Heart right ventricle (tissue), 16 donors: Measurements from ENCODE around the gene TTLL5. TPM values are rescaled to one million over a fixed set of nuclear protein-coding genes. Genes with fewer than 3 reads are reported as not detected.

Experiments used
- ATAC-seq, 8 donors: fragments of 200-7000 bp; cut with Tn5 transposase; one replicate each; pipeline ENCODE4 v1.9.1; 2020; ENCODE audit warnings: mild to moderate bottlenecking in 8 of 8, moderate library complexity in 8 of 8, moderate number of reproducible peaks in 1 of 8
- DNase-seq, 2 donors: peaks; one replicate each; pipeline ENCODE4 v3.0.0-alpha.2; 2020
- H3K27ac ChIP-seq, 10 donors: fragments of 200-600 bp; sonication (generic) in 2 of 10; one replicate each; pipeline versions ENCODE4 v1.5.0 to v1.8.0; 2020 to 2022; ENCODE audit warnings: mild to moderate bottlenecking in 3 of 10
- H3K27me3 ChIP-seq, 7 donors: fragments of 200-600 bp; one replicate each; pipeline ENCODE4 v1.8.0; 2021 to 2022; ENCODE audit warnings: mild to moderate bottlenecking in 2 of 7
- H3K36me3 ChIP-seq, 9 donors: fragments of 200-600 bp; sonication (generic) in 1 of 9; one replicate each; pipeline versions ENCODE4 v1.5.0 to v1.8.0; 2020 to 2022; ENCODE audit warnings: mild to moderate bottlenecking in 2 of 9
- H3K4me1 ChIP-seq, 9 donors: fragments of 200-600 bp; sonication (generic) in 1 of 9; one replicate each; pipeline versions ENCODE4 v1.5.0 to v1.8.0; 2020 to 2022; ENCODE audit warnings: mild to moderate bottlenecking in 4 of 9
- H3K4me3 ChIP-seq, 10 donors: fragments of 200-600 bp; sonication (generic) in 2 of 10; one replicate each; pipeline versions ENCODE4 v1.5.0 to v1.8.0; 2020 to 2022; ENCODE audit warnings: mild to moderate bottlenecking in 7 of 10, moderate library complexity in 2 of 10
- H3K9me3 ChIP-seq, 11 donors: fragments of 200-600 bp in 10 of 11; sonication (generic) in 2 of 11; one replicate each; pipeline versions ENCODE4 v1.5.0 to v1.8.0; 2013 to 2022; ENCODE audit warnings: mild to moderate bottlenecking in 2 of 11, control low read depth in 1 of 11, moderate library complexity in 1 of 11
- CTCF ChIP-seq, 9 donors: fragments of 200-600 bp; sonication (generic) in 2 of 9; IDR thresholded peaks; one replicate each; pipeline versions ENCODE4 v1.5.0 to v1.8.0; 2021 to 2022; ENCODE audit warnings: antibody characterized with exemption in 9 of 9, mild to moderate bottlenecking in 5 of 9, moderate library complexity in 1 of 9
- WGBS, 2 donors: extraction: QIAGEN DNeasy Blood & Tissue Kit; methylation state at CpG; one replicate each; pipeline ENCODE4 v1.1.7; 2013; ENCODE audit warnings: inconsistent platforms in 1 of 2; 5-methylcytosine and 5-hydroxymethylcytosine counted together
- intact Hi-C, 10 donors: fragments of 100-400 bp; cut with DNase I; formaldehyde crosslinking; loops; one replicate each; pipeline versions ENCODE4 v1.11.1 to v1.14.2; 2022
- polyA plus RNA-seq, 2 donors: library from polyadenylated mRNA; stranded (reverse); fragments of 200-250 nt; gene quantifications; one replicate each; pipeline ENCODE4 v1.2.3, GENCODE V29; 2013
- total RNA-seq, 10 donors: library from RNA; stranded (reverse); fragmentation: NEBNext Ultra II Directional in 3 of 10; extraction: Animal tissue kit (Norgen Biotek cat#: 25700) in 3 of 10; gene quantifications; one replicate each; pipeline versions ENCODE4 v1.2.1 to v1.2.4, GENCODE V29; 2021 to 2023
- donor health status: Arrhythmogenic right ventricular cardiomyopathy.
- donor health status: ischemic (EF 13 %, LVEDD 7.1; RV severe dilation, severe dysfunction).
- donor health status: healthy with polysubstance abuse.
- donor health status: DM: no; HTN: yes; CAD: no.
- donor health status: DM: no; HTN: no; CAD: no.
- donor health status: ischemic (EF 25% LVEDD 6.9; RV normal size, moderate dysfunction).
- donor health status: ischemic (EF 25% LVEDD 5.7; RV mildly dilated, moderate dysfunction).
- donor health status: healthy.
- donor health status: DM: yes; HTN: yes; CAD: no.
- donor health status: Ischemic cardiomyopathy.
- donor health status: ischemic (EF 35%, LVEDD 5.7; RV mildly dilated, moderate dysfunction).
- donor health status: nonischemic (EF 11% LVEDD 7.7; RV severe dilation, severe dysfunction).
- donor health status: DM: yes; HTN: yes; CAD: no.
- donor health status: PGD.
- donor health status: ischemic (EF 29% LVEDD 5.4; RV normal size, mild dysfunction).
- donor health status: nonischemic (EF 23%, LVEDD 6.1; RV moderate dilation, normal function).

The TTLL5 gene
- total and polyA plus RNA-seq, 12 donors: 5.6 to 24.7 (median 17.6) TPM

GRCh38 chr14:75802486-75802885, 141.4 kb downstream of the TTLL5 start:
- WGBS, 2 donors: 94 to 100% methylated on average over 1 of the region's 1 CpG
- ATAC-seq: no peak
- intact Hi-C loops: loop anchor here in 3 of 10 donors (5.0 to 10.0 kb wide), 3 partner anchors 62 to 182 kb away; partner anchors contain the start of genes TGFB3 (in 2 of the 3) and IFT43 (in 1 of the 3)

GRCh38 chr14:75803765-75804164, 142.7 kb downstream of the TTLL5 start:
- DNase-seq: no peak
- ATAC-seq: peak in 1 of 8 donors; percentile 19
- WGBS, 2 donors: 74 to 75% methylated on average over 5 of the region's 5 CpGs

More at GRCh38 chr14:75802486-75802885, 141.4 kb downstream of the TTLL5 start:
- DNase-seq: no peak
- H3K4me1 ChIP-seq: peaks cover 0 to 38% (median 20%) of the 10 kb centered on the region in 9 donors
- H3K4me3 ChIP-seq: no peak overlapping the region
- H3K9me3 ChIP-seq: peaks cover 0 to 25% (median 9%) of the 10 kb centered on the region in 11 donors
- peaks cover 0 to 26% (median 0%) of the 10 kb centered on the region in 9 donors for H3K36me3 ChIP-seq
- H3K27me3 ChIP-seq: no peaks in the 10 kb centered on the region
- no peak overlapping the region for H3K27ac ChIP-seq
- TF ChIP-seq CTCF (IDR thresholded peaks at IDR 0.05): no peak

GRCh38 chr14:75804570-75805275, 143.7 kb downstream of the TTLL5 start:
- 45 to 53% methylated on average over 2 of the region's 2 CpGs for WGBS, 2 donors
- intact Hi-C loops: loop anchor here in 3 of 10 donors (5.0 to 10.0 kb wide), 3 partner anchors 60 to 180 kb away; partner anchors contain the start of genes TGFB3 (in 2 of the 3) and IFT43 (in 1 of the 3)
- ATAC-seq: peak in 7 of 8 donors; percentile 27 to 82 (median 67)

More at GRCh38 chr14:75803765-75804164, 142.7 kb downstream of the TTLL5 start:
- H3K27ac ChIP-seq: peak overlapping the region in 3 of 10 donors; percentile 7 to 38 (median 16)
- peaks cover 0 to 18% (median 7%) of the 10 kb centered on the region in 11 donors for H3K9me3 ChIP-seq
- H3K36me3 ChIP-seq: peaks cover 0 to 20% (median 0%) of the 10 kb centered on the region in 9 donors
- TF ChIP-seq CTCF (IDR thresholded peaks at IDR 0.05): no peak
- H3K27me3 ChIP-seq: no peaks in the 10 kb centered on the region
- H3K4me3 ChIP-seq: no peak overlapping the region
- H3K4me1 ChIP-seq: peaks cover 0 to 38% (median 20%) of the 10 kb centered on the region in 9 donors
- intact Hi-C loops: loop anchor here in 3 of 10 donors (5.0 to 10.0 kb wide), 3 partner anchors 61 to 181 kb away; partner anchors contain the start of genes TGFB3 (in 2 of the 3) and IFT43 (in 1 of the 3)

More at GRCh38 chr14:75804570-75805275, 143.7 kb downstream of the TTLL5 start:
- H3K9me3 ChIP-seq: peaks cover 0 to 11% (median 3%) of the 10 kb centered on the region in 11 donors
- H3K4me3 ChIP-seq: no peak overlapping the region
- H3K27me3 ChIP-seq: no peaks in the 10 kb centered on the region
- no peak for TF ChIP-seq CTCF (IDR thresholded peaks at IDR 0.05)
- no peak for DNase-seq
- peaks cover 0 to 19% (median 0%) of the 10 kb centered on the region in 9 donors for H3K36me3 ChIP-seq
- H3K4me1 ChIP-seq: peaks cover 0 to 38% (median 20%) of the 10 kb centered on the region in 9 donors
- H3K27ac ChIP-seq: peak overlapping the region in 7 of 10 donors; percentile 2 to 84 (median 69)
